Measurements from ENCODE around the gene TMEM132D. TPM values are rescaled to one million over a fixed set of nuclear protein-coding genes. Genes with fewer than 3 reads are reported as not detected.

TMEM132D gene
- total RNA-seq, 1 donor from 2014 or later: 0.19 TPM

DNA sequence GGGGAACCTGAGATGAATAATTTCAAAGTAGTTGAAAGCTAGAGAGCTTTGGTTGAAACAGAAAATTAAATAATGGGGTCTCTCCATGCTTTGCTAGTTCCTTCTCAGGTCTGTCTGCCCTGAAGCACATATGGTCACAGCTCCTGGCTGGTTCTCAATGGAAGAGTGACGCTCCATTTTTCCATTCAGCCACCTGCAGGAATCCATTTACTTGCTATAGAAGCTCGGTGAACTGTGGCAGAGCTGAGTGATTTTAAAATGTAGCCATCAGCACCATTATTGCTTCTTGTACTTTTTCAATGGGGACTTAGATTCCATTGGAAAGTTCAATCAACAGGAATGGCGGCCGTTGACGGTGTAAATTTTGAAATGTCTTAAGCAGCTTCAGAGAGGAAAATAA, 525.3 kb downstream of the TMEM132D start:
- TF ChIP-seq, protein P1, sequence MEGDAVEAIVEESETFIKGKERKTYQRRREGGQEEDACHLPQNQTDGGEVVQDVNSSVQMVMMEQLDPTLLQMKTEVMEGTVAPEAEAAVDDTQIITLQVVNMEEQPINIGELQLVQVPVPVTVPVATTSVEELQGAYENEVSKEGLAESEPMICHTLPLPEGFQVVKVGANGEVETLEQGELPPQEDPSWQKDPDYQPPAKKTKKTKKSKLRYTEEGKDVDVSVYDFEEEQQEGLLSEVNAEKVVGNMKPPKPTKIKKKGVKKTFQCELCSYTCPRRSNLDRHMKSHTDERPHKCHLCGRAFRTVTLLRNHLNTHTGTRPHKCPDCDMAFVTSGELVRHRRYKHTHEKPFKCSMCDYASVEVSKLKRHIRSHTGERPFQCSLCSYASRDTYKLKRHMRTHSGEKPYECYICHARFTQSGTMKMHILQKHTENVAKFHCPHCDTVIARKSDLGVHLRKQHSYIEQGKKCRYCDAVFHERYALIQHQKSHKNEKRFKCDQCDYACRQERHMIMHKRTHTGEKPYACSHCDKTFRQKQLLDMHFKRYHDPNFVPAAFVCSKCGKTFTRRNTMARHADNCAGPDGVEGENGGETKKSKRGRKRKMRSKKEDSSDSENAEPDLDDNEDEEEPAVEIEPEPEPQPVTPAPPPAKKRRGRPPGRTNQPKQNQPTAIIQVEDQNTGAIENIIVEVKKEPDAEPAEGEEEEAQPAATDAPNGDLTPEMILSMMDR (conservative IDR thresholded peaks at IDR 0.05): no peak
- Mint-ChIP-seq H3K4me1 (peaks cover 8% of the 10 kb centered on the region), H3K36me3 (ENCODE audit: low read depth) (no peaks in the 10 kb centered on the region), H3K27me3 (ENCODE audit: low read depth) (peaks cover 11% of the 10 kb centered on the region), H3K27ac (ENCODE audit: unreplicated experiment) (peak overlapping the region; percentile 3), H3K4me3 (no peak overlapping the region), H3K9me3 (peaks cover 5% of the 10 kb centered on the region)
- DNase-seq (ENCODE audit: low read depth, low spot score): no peak

DNA sequence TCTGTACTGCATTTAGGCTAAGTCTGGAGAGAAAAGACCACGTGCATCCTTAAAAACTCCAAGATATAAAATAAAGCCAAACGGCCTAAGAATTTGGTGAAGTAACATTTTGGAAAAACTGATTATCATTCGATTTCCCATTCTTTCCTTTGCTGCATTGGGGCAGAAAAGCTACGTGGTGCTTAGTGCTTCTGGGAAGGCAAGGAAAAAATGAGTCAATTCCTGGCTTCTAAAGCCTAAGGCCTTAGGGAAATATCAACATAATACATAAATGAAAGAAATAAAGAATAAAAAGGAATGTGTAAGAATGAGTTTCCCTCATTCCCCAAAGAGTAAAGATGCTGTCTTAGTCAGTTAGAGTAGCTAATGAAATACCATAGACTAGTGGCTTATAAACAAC, 530.1 kb downstream of the TMEM132D start:
- DNase-seq (ENCODE audit: low read depth, low spot score): no peak
- Mint-ChIP-seq H3K4me1 (peaks cover 3% of the 10 kb centered on the region), H3K4me3 (no peak overlapping the region), H3K27ac (ENCODE audit: unreplicated experiment) (no peak overlapping the region), H3K27me3 (ENCODE audit: low read depth) (peaks cover 5% of the 10 kb centered on the region), H3K9me3 (peaks cover 5% of the 10 kb centered on the region), H3K36me3 (ENCODE audit: low read depth) (no peaks in the 10 kb centered on the region)
- TF ChIP-seq, protein P1 (conservative IDR thresholded peaks at IDR 0.05): no peak

DNA sequence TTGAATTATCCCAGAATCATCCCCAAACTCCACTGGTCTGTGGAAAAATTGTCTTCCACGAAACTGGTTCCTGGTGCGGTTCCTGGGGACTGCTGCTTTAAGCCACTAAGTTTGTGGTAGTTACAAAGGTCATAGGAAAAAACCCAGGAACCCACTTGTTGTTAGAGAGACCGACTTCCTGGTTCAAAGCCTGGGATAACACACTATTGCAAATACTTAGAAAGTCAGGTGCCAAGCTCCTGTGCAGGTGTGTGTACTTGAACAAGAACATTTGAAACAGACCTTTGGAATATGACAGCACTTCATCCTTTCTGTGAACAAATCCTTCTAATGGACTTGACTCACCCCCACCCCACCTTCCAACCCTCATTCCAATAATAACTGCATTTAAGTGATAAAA, 530.9 kb downstream of the TMEM132D start:
- Mint-ChIP-seq H3K4me3 (no peak overlapping the region), H3K27me3 (ENCODE audit: low read depth) (peaks cover 5% of the 10 kb centered on the region), H3K36me3 (ENCODE audit: low read depth) (no peaks in the 10 kb centered on the region), H3K9me3 (peaks cover 5% of the 10 kb centered on the region), H3K4me1 (no peaks in the 10 kb centered on the region), H3K27ac (ENCODE audit: unreplicated experiment) (no peak overlapping the region)
- no peak for DNase-seq (ENCODE audit: low read depth, low spot score)
- TF ChIP-seq, protein P1 (conservative IDR thresholded peaks at IDR 0.05): no peak

DNA sequence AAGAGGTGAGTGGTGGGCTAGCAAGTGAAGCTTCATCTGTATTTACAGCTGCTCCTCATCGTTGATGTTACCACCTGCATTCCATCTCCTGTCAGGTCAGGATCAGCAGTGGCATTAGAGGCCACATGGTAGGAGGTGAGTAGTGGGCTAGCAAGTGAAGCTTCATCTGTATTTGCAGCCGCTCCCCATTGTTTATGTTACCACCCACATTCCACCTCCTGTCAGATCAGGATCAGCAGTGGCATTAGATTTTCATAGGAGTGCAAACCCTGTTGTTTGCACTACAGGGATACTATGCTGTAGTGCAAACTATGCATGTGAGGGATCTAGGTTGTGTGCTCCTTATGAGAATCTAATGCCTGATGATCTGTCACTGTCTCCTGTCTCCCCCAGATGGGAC, 531.5 kb downstream of the TMEM132D start:
- Mint-ChIP-seq H3K9me3 (peaks cover 5% of the 10 kb centered on the region), H3K4me1 (no peaks in the 10 kb centered on the region), H3K36me3 (ENCODE audit: low read depth) (no peaks in the 10 kb centered on the region), H3K4me3 (no peak overlapping the region), H3K27ac (ENCODE audit: unreplicated experiment) (no peak overlapping the region), H3K27me3 (ENCODE audit: low read depth) (peaks cover 5% of the 10 kb centered on the region)
- no peak for DNase-seq (ENCODE audit: low read depth, low spot score)
- TF ChIP-seq, protein P1 (conservative IDR thresholded peaks at IDR 0.05): no peak

DNA sequence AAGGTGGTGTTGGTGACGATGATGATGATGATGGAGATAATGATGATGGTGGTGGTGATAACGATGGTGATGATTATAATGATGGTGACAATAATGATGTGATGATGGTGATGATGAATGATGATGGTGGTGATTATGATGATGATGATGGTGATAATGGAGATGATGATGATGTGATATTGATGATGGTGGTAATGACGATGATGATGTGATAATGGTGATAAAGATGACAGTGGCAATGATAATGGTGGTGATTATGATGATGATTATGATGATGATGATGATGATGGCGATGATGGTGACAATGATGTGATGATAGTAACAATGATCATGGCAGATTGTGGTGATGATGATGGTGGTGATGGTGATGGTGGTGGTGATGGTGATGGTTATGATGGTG, 532.6 kb downstream of the TMEM132D start:
- no peak overlapping the region for H3K27ac Mint-ChIP-seq (ENCODE audit: unreplicated experiment)
- peaks cover 1% of the 10 kb centered on the region for H3K27me3 Mint-ChIP-seq (ENCODE audit: low read depth)
- H3K4me3 Mint-ChIP-seq: no peak overlapping the region
- H3K36me3 Mint-ChIP-seq (ENCODE audit: low read depth): no peaks in the 10 kb centered on the region
- peaks cover 9% of the 10 kb centered on the region for H3K9me3 Mint-ChIP-seq
- H3K4me1 Mint-ChIP-seq: no peaks in the 10 kb centered on the region
- DNase-seq (ENCODE audit: low read depth, low spot score): no peak
- TF ChIP-seq, protein P1 (conservative IDR thresholded peaks at IDR 0.05): no peak

DNA sequence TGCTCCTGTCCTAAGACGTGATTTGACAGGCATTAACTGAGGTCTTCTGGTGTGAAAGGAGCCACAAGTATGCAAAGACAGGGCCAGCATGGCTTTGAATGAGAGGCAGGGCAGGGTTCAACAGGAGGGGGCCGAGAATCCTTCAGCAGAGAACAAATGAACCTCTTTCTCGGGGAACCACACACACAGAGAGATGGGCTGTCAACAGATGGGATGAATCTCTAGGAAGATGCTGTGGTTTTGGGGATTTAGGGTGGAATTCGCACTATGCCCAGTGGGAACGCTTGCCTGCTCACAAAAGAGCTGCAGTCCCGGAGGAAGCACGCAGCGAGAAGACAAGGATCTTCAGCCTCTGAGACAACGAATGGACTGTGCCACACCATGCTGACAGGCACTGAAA, 537.2 kb downstream of the TMEM132D start:
- Mint-ChIP-seq H3K27ac (ENCODE audit: unreplicated experiment) (no peak overlapping the region), H3K4me1 (peaks cover 5% of the 10 kb centered on the region), H3K4me3 (no peak overlapping the region), H3K36me3 (ENCODE audit: low read depth) (no peaks in the 10 kb centered on the region), H3K27me3 (ENCODE audit: low read depth) (peaks cover 7% of the 10 kb centered on the region), H3K9me3 (peaks cover 5% of the 10 kb centered on the region)
- TF ChIP-seq, protein P1 (conservative IDR thresholded peaks at IDR 0.05): no peak
- DNase-seq (ENCODE audit: low read depth, low spot score): no peak

Data from neural crest cell (in vitro differentiated cells).